Stomach (tissue), 9 donors: Measurements from ENCODE around the gene CHRNA5. TPM values are rescaled to one million over a fixed set of nuclear protein-coding genes. Genes with fewer than 3 reads are reported as not detected.

Experiments used
- DNase-seq, 2 donors: peaks; one replicate each; pipeline versions ENCODE4 v3.0.0 to v3.0.0-alpha.2; 2013 to 2019
- H3K27ac ChIP-seq, 5 donors: fragments of 200-600 bp in 4 of 5; sonication (generic) in 4 of 5; one replicate each; pipeline ENCODE4 v1.5.1; 2013 to 2019; ENCODE audit warnings: mild to moderate bottlenecking in 1 of 5, moderate library complexity in 1 of 5
- H3K27me3 ChIP-seq, 3 donors: fragments of 200-600 bp; sonication (generic); one replicate each; pipeline ENCODE4 v1.5.1; 2017 to 2019; ENCODE audit warnings: mixed run types in 1 of 3
- H3K36me3 ChIP-seq, 4 donors: fragments of 200-600 bp; sonication (generic); 1 replicate in 3 of 4; 2 replicates in 1 of 4; pipeline ENCODE4 v1.5.1; 2016 to 2019
- H3K4me1 ChIP-seq, 4 donors: fragments of 200-600 bp; sonication (generic); one replicate each; pipeline ENCODE4 v1.5.1; 2016 to 2019
- H3K4me3 ChIP-seq, 4 donors: fragments of 200-600 bp; sonication (generic) in 3 of 4; one replicate each; pipeline ENCODE4 v1.5.1; 2016 to 2019; ENCODE audit warnings: mild to moderate bottlenecking in 1 of 4
- H3K9me3 ChIP-seq, 4 donors: fragments of 200-600 bp; sonication (generic); one replicate each; pipeline ENCODE4 v1.5.1; 2016 to 2019
- CTCF ChIP-seq, 7 experiments: fragments of 450-650 bp in 4 of 7; fragments of 200-600 bp in 3 of 7; sonication (generic) in 3 of 7; IDR thresholded peaks; one replicate each; pipeline ENCODE4 v1.5.1; 2016 to 2019; ENCODE audit warnings: antibody characterized with exemption in 7 of 7, control low read depth in 2 of 7, mild to moderate bottlenecking in 1 of 7
- EP300 ChIP-seq: sonication (generic); formaldehyde crosslinking; IDR thresholded peaks from one replicate; pipeline ENCODE4 v1.6.1; 2017; ENCODE audit warnings: antibody characterized with exemption
- POLR2A ChIP-seq, 4 donors: fragments of 450-650 bp; IDR thresholded peaks; one replicate each; pipeline ENCODE4 v1.6.1; 2016; ENCODE audit warnings: antibody characterized with exemption in 4 of 4, control low read depth in 2 of 4, mild to moderate bottlenecking in 1 of 4, moderate library complexity in 1 of 4
- POLR2AphosphoS5 ChIP-seq, 3 donors: sonication (generic); formaldehyde crosslinking; IDR thresholded peaks; one replicate each; pipeline ENCODE4 v1.6.1; 2016; ENCODE audit warnings: antibody characterized with exemption in 3 of 3
- WGBS, 5 donors: extraction: QIAGEN DNeasy Blood & Tissue Kit in 3 of 5; methylation state at CpG; one replicate each; pipeline versions ENCODE4 v1.1.5 to v1.1.7; 2013 to 2018; 5-methylcytosine and 5-hydroxymethylcytosine counted together
- intact Hi-C: fragments of 100-400 bp; cut with DNase I; formaldehyde crosslinking; loops from one replicate; pipeline ENCODE4 v1.15.1; 2023; ENCODE audit warnings: low total_unique reads
- polyA plus RNA-seq, 3 donors: library from polyadenylated mRNA; stranded (reverse); fragments of 200-250 nt; gene quantifications; one replicate each; pipeline ENCODE4 v1.2.3, GENCODE V29; 2013
- total RNA-seq, 5 donors: library from RNA; depleted of rRNA; stranded (reverse); fragments of >200 nt; gene quantifications; one replicate each; pipeline versions ENCODE4 v1.1.0 to v1.2.3, GENCODE V29; 2014 to 2016
- donor health status: healthy with polysubstance abuse.
- donor health status: Bipolar disorder and iron deficiency.
- donor health status: healthy.

Gene CHRNA5
- total and polyA plus RNA-seq, 8 donors = 1.1 to 1.8 (median 1.3) TPM; not detected in 4

- intact Hi-C loops = loop anchor here (10.0 kb wide), 1 partner anchor 564 kb away; no protein-coding TSS in a partner anchor
- TF ChIP-seq POLR2AphosphoS5 (IDR thresholded peaks at IDR 0.05) (no peak), EP300 (no peak), POLR2A (IDR thresholded peaks at IDR 0.05) (no peak), CTCF (IDR thresholded peaks at IDR 0.05) (no peak)
- 3 to 15% (median 4%) methylated on average over 11 to 100 of the region's 102 CpGs for WGBS, 5 donors
- Histone ChIP-seq H3K9me3 (no peaks in the 10 kb centered on the region), H3K27me3 (peaks cover 0 to 62% (median 40%) of the 10 kb centered on the region in 3 donors), H3K36me3 (no peaks in the 10 kb centered on the region), H3K4me1 (peaks cover 14 to 28% (median 21%) of the 10 kb centered on the region in 4 donors), H3K27ac (peak within 1 kb of the TSS in 1 of 5 donors; percentile 34), H3K4me3 (peak within 1 kb of the TSS; percentile 32 to 47 (median 42))
- DNase-seq = peak; percentile 9 to 40
Observed at GRCh38 chr15:78620527-78621421, 55.5 kb downstream of the CHRNA5 start, which contains the start of gene CHRNA3. Gene CHRNA3, minus strand, starts transcription at chr15:78620996. Its CDS starts 202 bp downstream, at chr15:78620794.

- H3K27me3 ChIP-seq = peaks cover 0 to 72% (median 42%) of the 10 kb centered on the region in 3 donors
- 68 to 80% (median 76%) methylated on average over 10 of the region's 10 CpGs for WGBS, 5 donors
- H3K27ac ChIP-seq = no peak overlapping the region
- TF ChIP-seq EP300 (no peak), CTCF (IDR thresholded peaks at IDR 0.05) (no peak), POLR2A (IDR thresholded peaks at IDR 0.05) (no peak)
- H3K4me1 ChIP-seq = peaks cover 14 to 28% (median 21%) of the 10 kb centered on the region in 4 donors
- no peaks in the 10 kb centered on the region for H3K9me3 ChIP-seq
- no peaks in the 10 kb centered on the region for H3K36me3 ChIP-seq
- intact Hi-C loops = loop anchor here (10.0 kb wide), 1 partner anchor 563 kb away; no protein-coding TSS in a partner anchor
- no peak overlapping the region for H3K4me3 ChIP-seq
- peak in 1 of 2 donors; percentile 18 for DNase-seq
Observed at GRCh38 chr15:78621810-78622402, 56.6 kb downstream of the CHRNA5 start.

GRCh38 chr15:78623786-78624497 lies 58.6 kb downstream of the CHRNA5 start:
- 75 to 91% (median 81%) methylated on average over 7 of the region's 7 CpGs for WGBS, 5 donors
- intact Hi-C loops = loop anchor here (10.0 kb wide), 1 partner anchor 561 kb away; no protein-coding TSS in a partner anchor
- H3K27ac ChIP-seq = no peak overlapping the region
- no peaks in the 10 kb centered on the region for H3K9me3 ChIP-seq
- peaks cover 14 to 23% (median 19%) of the 10 kb centered on the region in 4 donors for H3K4me1 ChIP-seq
- H3K27me3 ChIP-seq = peaks cover 0 to 84% (median 45%) of the 10 kb centered on the region in 3 donors
- DNase-seq = no peak
- no peaks in the 10 kb centered on the region for H3K36me3 ChIP-seq
- no peak overlapping the region for H3K4me3 ChIP-seq
- TF ChIP-seq POLR2A (IDR thresholded peaks at IDR 0.05) = no peak
- TF ChIP-seq EP300 = no peak
- no peak for TF ChIP-seq POLR2AphosphoS5 (IDR thresholded peaks at IDR 0.05)
- no peak for TF ChIP-seq CTCF (IDR thresholded peaks at IDR 0.05)
